G401 (cell line): ENCODE results near the gene SPRED2. TPM values are rescaled to one million over a fixed set of nuclear protein-coding genes. Genes with fewer than 3 reads are reported as not detected.

Experiments used
- DNase-seq: peaks from one replicate; pipeline ENCODE4 v3.0.0-alpha.2; 2015; ENCODE audit warnings: low spot score
- in situ Hi-C: cut with HindIII; loops from 2 replicates; pipeline ENCODE4 v1.10.0; 2016; ENCODE audit warnings: low sequenced_read_pairs, mixed read lengths
- total RNA-seq: library from RNA; depleted of rRNA; stranded (reverse); fragments of >200 nt; shearing (Covaris generic); gene quantifications from 2 replicates; pipeline ENCODE4 v1.2.3, GENCODE V29; 2014; rRNA removed

The SPRED2 gene, protein sequence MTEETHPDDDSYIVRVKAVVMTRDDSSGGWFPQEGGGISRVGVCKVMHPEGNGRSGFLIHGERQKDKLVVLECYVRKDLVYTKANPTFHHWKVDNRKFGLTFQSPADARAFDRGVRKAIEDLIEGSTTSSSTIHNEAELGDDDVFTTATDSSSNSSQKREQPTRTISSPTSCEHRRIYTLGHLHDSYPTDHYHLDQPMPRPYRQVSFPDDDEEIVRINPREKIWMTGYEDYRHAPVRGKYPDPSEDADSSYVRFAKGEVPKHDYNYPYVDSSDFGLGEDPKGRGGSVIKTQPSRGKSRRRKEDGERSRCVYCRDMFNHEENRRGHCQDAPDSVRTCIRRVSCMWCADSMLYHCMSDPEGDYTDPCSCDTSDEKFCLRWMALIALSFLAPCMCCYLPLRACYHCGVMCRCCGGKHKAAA
- 4.1 and 7.5 TPM in 2 replicates for total RNA-seq

DNA sequence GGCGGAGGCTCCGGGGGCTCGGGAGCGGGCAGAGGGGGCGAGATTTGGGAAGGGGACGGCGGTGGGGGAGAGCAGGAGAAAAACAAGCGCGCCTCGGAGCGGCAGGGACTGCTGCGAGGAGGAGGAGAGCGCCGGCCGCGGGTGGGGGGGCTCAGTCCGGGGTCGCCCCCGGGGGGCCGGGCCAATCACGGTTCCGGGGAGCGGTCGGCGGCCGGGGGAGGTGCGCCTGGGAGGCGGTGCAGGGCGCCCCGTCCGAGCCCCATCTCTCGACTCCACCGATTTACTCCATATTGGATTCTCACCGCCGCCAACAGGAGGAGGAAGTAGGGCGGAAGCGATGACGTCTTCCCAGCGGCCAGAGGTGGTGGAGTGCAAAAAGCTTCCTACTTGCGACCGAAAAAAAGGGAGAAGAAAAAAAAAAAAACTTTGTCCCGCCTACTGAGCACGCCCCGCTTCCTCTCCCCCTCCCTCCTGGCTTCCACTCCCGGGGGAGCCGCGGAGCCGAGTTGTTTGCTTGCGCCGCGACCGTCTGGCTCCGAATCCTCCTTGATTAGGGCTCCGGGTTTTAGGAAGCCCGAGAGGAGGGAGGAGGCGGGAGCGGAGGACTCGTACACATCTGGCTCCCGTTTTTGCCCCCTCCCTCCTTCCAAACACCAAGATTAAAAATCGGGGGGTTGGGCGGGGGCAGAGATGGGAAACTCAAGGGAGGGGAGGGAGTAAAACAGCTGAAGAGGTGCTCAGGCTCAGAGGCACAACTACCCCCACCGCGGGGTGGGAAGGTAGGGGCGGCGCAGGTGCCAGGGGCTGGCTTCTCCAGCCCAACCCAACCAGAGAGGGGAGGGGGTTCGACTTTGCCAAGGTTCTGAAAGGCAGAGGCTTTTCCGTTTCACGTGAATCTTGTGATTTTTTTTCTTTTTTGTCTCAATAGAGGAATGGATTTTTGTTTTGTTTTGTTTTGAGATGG lies at the start of gene SPRED2:
TSS of gene SPRED2 (minus strand) at position 373 of the 964 bp plus-strand sequence. CDS start 612 bp downstream, outside the sequence.
- in situ Hi-C loops = loop anchor here (25.0 kb wide), 1 partner anchor 105 kb away; no protein-coding TSS in a partner anchor

DNA sequence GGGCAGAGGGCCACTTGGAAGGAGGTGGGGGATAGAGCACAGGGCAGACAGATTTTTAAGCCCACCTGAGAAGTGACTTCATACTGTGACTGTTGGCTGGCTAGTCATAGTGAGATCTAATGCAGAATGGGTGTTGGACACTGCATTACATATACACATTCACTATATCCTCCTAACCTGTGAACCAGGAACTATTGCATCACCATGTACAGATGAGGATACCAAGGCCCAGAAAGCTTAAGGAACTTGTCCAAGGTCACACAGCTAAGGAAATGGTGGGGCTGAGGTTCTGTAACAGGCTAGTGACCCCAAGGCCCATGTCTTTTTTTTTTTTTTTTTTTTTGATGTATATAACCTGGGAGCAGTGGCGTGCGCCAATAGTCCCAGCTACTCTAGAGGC lies 49.6 kb upstream of the SPRED2 start:
- DNase-seq = no peak
- in situ Hi-C loops = no loop called here

More for the DNA sequence above, at the start of gene SPRED2:
- peak; percentile 88 for DNase-seq

DNA sequence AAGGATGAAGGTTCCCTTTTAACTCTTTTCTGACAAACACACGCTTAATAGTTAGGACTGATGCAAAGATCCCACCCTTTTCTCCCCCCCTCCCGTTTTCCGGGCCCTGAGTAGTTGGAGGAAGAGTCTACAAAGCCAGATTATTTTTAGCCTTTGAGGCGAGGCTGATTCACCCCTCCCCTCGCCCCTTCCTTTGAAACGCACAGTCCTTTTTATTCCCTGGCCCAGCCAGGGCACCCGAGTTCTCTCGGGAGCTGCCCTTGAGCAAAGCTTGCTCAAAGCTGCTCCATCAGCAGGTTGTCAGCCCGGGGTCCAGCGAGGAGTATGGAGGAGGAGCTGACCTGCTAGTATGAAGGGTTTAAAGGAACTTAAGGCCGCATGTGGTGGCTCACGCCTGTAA lies 47.1 kb upstream of the SPRED2 start:
- in situ Hi-C loops = no loop called here
- DNase-seq = no peak

- in situ Hi-C loops = no loop called here
Measured at GRCh38 chr2:65478498-65479135, 46.2 kb upstream of the SPRED2 start.

DNA sequence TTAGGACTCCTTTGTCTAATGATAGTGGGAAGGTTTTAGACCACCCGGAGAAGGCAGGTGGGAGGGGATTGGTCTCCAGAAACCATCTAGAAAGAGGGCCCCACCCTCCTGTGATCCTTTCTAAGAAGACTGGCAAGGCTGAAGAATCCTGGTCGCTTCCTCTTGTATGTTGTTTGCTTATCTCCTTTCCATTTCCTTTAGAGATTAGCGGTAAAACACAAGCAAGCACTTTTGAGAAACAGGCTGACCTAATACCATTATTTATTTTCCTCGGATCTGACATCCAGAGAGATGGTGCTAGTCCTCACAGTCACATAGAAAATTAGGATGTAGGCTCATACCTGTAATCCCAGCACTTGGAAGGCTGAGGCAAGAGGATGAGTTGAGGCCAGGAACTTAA lies 45.2 kb upstream of the SPRED2 start:
- in situ Hi-C loops = no loop called here
- no peak for DNase-seq

More at GRCh38 chr2:65478498-65479135, 46.2 kb upstream of the SPRED2 start:
- DNase-seq = no peak

DNA sequence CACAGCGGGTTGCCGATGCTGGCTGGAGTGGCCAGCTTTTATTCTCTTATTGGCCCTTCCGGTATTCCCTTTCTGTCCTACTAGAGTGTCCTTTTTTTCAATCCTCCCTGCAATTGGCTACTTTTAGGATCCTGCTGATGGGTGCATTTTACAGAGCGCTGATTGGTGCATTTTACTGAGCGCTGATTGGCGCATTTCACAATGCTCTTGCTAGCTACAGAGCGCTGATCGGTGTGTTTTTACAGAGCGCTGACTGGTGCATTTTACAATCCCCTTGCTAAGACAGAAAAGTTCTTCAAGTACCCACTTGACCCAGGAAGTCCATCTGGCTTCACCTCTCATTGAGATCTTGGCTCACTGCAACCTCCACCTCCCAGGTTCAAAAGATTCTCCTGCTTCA lies 44.4 kb upstream of the SPRED2 start:
- in situ Hi-C loops = no loop called here
- no peak for DNase-seq

DNA sequence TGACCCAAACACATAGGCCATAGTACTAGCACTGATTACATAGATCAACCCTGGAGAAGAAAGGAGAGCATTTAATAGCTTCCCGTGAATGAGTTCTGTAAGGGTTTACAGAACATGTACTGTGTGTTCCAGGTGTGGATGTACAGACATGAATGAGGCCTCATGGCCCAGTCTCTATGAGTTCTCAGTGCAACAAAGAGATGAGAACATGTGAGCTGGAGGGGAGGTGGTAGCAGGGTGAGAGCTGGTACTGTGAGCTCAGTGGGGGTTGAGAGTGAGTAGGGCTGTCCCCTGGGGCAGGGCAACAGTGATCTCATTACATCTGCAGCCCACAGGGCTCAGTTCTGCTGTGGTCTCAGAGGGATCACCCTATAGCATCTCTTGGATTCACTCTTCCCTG lies 42.6 kb upstream of the SPRED2 start:
- DNase-seq = no peak
- in situ Hi-C loops = no loop called here

GRCh38 chr2:65473045-65473444 lies 40.6 kb upstream of the SPRED2 start:
- DNase-seq = no peak
- in situ Hi-C loops = no loop called here

- in situ Hi-C loops = no loop called here
- DNase-seq = no peak
Measured at GRCh38 chr2:65471409-65471808, 39.0 kb upstream of the SPRED2 start.

GRCh38 chr2:65466551-65466950 lies 34.2 kb upstream of the SPRED2 start:
- in situ Hi-C loops = no loop called here
- no peak for DNase-seq

DNA sequence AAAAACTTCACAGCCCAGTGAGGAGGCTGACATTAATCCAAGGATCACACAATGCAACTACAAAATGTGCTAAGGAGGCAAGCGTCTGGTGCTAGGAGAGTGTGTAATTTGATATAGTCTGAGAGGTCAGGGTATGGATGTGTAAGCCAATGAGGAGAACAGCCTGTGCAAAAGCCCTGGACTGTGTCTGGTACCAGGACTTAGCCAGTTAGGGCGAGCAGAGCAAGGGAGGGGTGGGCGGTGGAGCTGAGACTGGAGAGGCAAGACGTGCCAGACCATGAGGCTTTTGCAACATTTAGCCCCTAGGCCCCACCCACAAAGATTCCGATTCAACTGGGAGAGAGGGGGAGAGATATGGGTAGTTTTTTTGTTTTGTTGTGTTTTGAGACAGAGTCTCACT lies 33.5 kb upstream of the SPRED2 start:
- in situ Hi-C loops = no loop called here
- no peak for DNase-seq

GRCh38 chr2:65465124-65465523 lies 32.7 kb upstream of the SPRED2 start:
- in situ Hi-C loops = no loop called here
- peak; percentile 4 for DNase-seq

DNA sequence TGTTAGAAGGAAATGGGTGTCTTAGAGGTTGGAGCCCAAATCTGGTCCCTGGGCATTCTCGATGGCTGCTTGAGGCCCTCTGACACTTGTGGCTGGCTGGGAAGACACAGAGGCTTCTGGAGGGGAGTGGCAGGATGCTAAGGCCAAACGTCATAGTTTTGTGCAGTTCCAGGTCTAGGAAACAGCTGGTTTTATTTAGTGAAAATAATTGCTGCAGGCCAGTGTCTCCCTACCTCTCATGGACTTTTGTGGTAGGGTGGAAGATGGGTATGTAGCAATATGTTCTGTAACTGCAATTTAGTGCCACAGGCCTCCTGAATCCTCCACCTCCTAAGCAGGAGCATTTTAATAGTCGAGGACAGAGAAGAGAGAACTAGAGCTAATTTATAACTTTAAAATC lies 32.2 kb upstream of the SPRED2 start:
- no peak for DNase-seq
- in situ Hi-C loops = no loop called here

- in situ Hi-C loops = no loop called here
- DNase-seq = no peak
Measured at GRCh38 chr2:65458999-65459398, 26.6 kb upstream of the SPRED2 start.

GRCh38 chr2:65456886-65457285 lies 24.5 kb upstream of the SPRED2 start:
- in situ Hi-C loops = no loop called here
- DNase-seq = no peak

DNA sequence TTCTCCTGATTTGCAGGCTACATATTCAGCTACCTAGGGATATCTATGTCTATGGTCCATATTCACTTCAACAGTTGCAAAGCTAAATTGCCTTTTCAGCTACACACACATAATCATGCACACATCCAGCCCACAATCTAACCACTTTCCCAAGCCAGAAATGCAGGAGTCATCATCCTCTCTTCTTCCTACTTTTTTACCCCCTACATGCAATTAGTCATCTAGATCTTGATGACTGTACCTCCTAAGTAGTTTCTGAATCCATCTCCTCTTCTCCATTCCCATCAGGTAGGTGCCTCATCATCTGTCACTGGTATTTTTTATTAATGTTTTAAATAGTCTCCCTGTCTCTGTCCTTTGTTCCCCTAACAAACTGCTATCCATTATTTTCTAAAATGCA lies 23.7 kb upstream of the SPRED2 start:
- DNase-seq = no peak
- in situ Hi-C loops = no loop called here

DNA sequence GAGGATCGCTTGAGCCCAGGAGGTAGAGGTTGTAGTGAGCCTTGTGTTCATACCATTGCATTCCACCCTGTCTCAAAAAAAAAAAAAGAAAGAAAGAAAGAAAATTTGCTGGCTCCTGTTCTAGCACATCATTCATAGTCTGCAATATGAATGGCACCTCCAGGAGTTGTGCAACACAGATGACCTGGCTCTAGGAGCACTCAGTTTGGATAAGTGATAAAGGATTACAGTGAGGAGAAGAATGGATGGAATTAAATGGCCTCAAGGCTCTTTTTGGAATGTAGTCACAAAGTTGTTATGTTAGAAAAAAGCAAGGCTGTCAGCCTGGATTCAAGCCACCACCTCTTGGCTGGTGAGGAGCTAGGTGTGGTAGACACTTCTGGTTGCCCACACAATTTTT lies 21.5 kb upstream of the SPRED2 start:
- in situ Hi-C loops = no loop called here
- DNase-seq = no peak

GRCh38 chr2:65452150-65452895 lies 19.9 kb upstream of the SPRED2 start:
- no peak for DNase-seq
- in situ Hi-C loops = no loop called here

GRCh38 chr2:65450810-65451209 lies 18.4 kb upstream of the SPRED2 start:
- DNase-seq = no peak
- in situ Hi-C loops = no loop called here
